ENCODE data around the gene ULK1.

The ULK1 gene

DNA sequence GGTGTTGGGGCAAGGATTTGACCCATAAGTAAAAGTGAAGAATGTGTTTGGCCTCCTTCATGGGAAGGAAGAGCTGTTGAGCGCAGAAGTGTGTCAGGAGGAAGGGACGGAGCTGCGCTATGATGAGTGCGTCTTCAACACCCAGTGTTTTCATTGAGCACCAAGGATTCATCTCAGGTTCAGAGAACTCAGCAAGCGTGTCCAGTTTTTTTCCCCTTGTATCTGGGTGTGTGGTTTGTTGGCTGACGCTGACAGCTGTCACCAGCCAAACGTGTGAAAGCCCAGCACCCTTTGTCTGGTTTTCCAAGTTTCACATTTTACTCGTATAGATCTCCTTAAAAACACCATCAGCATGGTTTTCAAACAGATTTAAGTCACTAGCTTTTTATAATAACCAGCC, 67.6 kb downstream of the ULK1 start:
- FAIRE-seq (no peak), DNase-seq (ENCODE audit: low spot score) (no peak)

DNA sequence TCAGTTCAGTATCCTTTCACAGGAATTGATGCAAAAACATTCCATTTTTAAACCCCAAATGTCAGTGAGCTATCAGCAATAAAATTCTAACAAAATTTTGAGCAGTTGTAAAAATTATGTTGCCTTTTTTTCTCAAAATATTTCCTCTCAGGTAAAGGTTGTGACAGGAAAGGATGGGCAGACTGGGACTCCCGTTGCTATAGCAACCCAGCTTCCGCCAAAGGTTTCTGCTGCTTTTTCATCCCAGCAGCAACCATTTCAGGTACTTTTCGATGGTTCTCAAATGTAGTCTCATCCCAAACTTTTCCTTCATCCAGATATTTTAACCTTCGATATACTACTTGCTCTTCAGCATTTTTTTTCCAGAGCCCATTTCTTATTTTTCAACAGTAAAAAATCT, 69.0 kb downstream of the ULK1 start:
- FAIRE-seq = no peak
- DNase-seq (ENCODE audit: low spot score) = no peak

DNA sequence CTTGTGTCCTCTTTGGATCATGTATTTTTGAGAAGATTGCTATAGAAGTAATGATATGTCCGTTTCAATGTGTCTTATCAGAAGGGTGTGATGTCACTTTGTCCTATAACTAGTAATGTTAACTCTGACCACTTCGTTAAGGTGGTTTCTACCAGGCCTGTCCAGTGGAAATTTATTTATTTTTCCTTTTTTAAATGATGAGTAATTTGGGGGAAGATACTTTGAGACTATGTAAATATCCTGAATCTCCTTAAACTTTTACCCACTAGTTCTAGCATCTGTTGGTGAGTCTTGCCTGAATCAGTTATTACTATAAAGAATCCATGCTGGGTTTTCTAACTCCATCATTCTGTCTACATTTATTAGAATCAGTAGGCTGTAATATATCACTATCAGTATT, 70.7 kb downstream of the ULK1 start:
- FAIRE-seq = no peak
- DNase-seq (ENCODE audit: low spot score) = no peak

DNA sequence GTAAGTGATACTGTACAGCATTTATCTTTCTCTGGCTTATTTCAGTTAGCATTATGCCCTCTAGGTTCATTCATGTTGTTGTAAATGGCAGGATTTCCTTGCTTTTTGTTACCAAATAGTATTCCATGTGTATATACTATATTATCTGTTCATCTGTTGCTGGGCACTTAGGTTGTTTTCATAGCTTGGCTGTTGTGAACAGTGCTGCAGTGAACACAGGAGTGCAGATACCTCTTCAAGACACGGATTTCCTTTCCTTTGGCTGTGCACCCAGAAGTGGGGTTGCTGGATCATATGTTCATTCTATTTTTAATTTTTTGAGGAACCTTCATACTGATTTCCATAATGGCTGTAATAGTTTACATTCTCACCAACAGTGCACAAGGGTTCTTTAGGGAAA, 76.8 kb downstream of the ULK1 start:
- DNase-seq (ENCODE audit: low spot score) = no peak
- no peak for FAIRE-seq

Data from RCC 7860 (cell line).